ENCODE data around the gene SNRPA1.

DNA sequence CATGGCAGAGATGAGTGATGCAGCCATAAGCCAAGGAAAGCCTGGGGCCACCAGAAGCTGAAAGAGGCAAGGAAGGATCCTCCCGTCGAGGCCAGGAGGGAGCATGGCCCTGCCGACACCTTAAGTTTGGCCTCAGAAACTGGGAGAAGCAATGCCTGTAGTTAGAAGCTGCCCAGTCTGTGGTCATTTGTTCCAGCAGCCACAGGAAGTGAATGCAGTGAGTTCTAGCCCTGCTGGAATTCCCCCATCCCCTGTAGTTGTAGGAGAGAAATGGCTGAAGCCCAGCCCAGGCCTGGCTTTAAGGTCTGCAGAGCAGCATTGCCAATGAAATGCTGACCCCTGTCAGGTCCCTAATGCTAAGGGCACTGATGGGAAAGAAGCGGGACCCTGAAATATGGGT lies 31.0 kb downstream of the SNRPA1 start:
- TF ChIP-seq, protein P1, sequence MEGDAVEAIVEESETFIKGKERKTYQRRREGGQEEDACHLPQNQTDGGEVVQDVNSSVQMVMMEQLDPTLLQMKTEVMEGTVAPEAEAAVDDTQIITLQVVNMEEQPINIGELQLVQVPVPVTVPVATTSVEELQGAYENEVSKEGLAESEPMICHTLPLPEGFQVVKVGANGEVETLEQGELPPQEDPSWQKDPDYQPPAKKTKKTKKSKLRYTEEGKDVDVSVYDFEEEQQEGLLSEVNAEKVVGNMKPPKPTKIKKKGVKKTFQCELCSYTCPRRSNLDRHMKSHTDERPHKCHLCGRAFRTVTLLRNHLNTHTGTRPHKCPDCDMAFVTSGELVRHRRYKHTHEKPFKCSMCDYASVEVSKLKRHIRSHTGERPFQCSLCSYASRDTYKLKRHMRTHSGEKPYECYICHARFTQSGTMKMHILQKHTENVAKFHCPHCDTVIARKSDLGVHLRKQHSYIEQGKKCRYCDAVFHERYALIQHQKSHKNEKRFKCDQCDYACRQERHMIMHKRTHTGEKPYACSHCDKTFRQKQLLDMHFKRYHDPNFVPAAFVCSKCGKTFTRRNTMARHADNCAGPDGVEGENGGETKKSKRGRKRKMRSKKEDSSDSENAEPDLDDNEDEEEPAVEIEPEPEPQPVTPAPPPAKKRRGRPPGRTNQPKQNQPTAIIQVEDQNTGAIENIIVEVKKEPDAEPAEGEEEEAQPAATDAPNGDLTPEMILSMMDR (IDR thresholded peaks at IDR 0.05) = no peak
- no peak for TF ChIP-seq POLR2A (IDR thresholded peaks at IDR 0.05)
